H1 (cell line): ENCODE results near the gene COL4A4. TPM values are rescaled to one million over a fixed set of nuclear protein-coding genes. Genes with fewer than 3 reads are reported as not detected.

ENCODE experiments used
- CTCF ChIA-PET: fragments of 300-600 bp; sonication (Branson Sonifier 250); formaldehyde crosslinking; loops from one replicate; lab custom pipeline; 2021; ENCODE audit not compliant: partially characterized antibody; lab: Charles Lee
- POLR2A ChIA-PET: fragments of 300-600 bp; sonication (Branson Sonifier 250); formaldehyde crosslinking; loops from one replicate; lab custom pipeline; 2021; ENCODE audit warnings: inconsistent platforms; ENCODE audit not compliant: partially characterized antibody; lab: Charles Lee
- DNase-seq, 2 experiments: peaks; one replicate each; pipeline versions ENCODE4 v3.0.0 to v3.0.0-alpha.2; 2010 to 2022; ENCODE audit warnings: low spot score in 2 of 2, low read depth in 1 of 2, mixed read lengths in 1 of 2
- FAIRE-seq: peaks from 2 replicates; lab custom pipeline; 2011; peaks lifted over from hg19 to GRCh38; lab: Jason Lieb, UNC
- H2AFZ ChIP-seq: 2 replicates; pipeline ENCODE4 v1.8.1; 2012; ENCODE audit warnings: low read length, inconsistent platforms
- H2AK5ac ChIP-seq: 2 replicates; pipeline ENCODE4 v1.6.1; 2013; ENCODE audit warnings: low read depth, low read length
- H2BK120ac ChIP-seq: replicated peaks from 2 replicates; pipeline ENCODE3; 2013; ENCODE audit warnings: low read depth, low read length, inconsistent platforms
- H2BK12ac ChIP-seq: 2 replicates; pipeline ENCODE4 v1.6.1; 2013; ENCODE audit warnings: low read depth, low read length
- H2BK15ac ChIP-seq: 2 replicates; pipeline ENCODE4 v1.6.1; 2013; ENCODE audit warnings: low read length
- H2BK20ac ChIP-seq: 2 replicates; pipeline ENCODE4 v1.6.1; 2013; ENCODE audit warnings: low read length
- H2BK5ac ChIP-seq: 2 replicates; pipeline ENCODE4 v1.6.1; 2013; ENCODE audit warnings: low read depth, low read length
- H3K14ac ChIP-seq: 2 replicates; pipeline ENCODE4 v1.6.1; 2013; ENCODE audit warnings: inconsistent platforms; ENCODE audit not compliant: insufficient read length
- H3K18ac ChIP-seq: 2 replicates; pipeline ENCODE4 v1.6.1; 2013; ENCODE audit warnings: low read length; ENCODE audit errors: extremely low read depth
- H3K23ac ChIP-seq: 2 replicates; pipeline ENCODE4 v1.6.1; 2013; ENCODE audit warnings: inconsistent platforms; ENCODE audit not compliant: insufficient read length
- H3K23me2 ChIP-seq: 2 replicates; pipeline ENCODE4 v1.6.1; 2013; ENCODE audit warnings: low read depth, low read length
- H3K27ac ChIP-seq: 2 replicates; pipeline ENCODE4 v1.6.1; 2011; ENCODE audit warnings: low read depth, low read length, inconsistent platforms
- H3K27me3 ChIP-seq, 4 experiments: replicated peaks in 1 of 4; 1 replicate in 1 of 4; 2 replicates in 3 of 4; pipeline versions ENCODE4 v1.6.1 to v1.8.1; 2011 to 2013; ENCODE audit warnings: low read length in 3 of 4, mild to moderate bottlenecking in 3 of 4, inconsistent platforms in 2 of 4, mixed read lengths in 2 of 4, moderate library complexity in 1 of 4; ENCODE audit not compliant: control insufficient read depth in 3 of 4, insufficient read depth in 3 of 4; ENCODE audit errors: extremely low read depth in 1 of 4
- H3K36me3 ChIP-seq, 4 experiments: 2 replicates each; pipeline versions ENCODE4 v1.6.1 to v1.8.1; 2011 to 2013; ENCODE audit warnings: mild to moderate bottlenecking in 4 of 4, low read length in 3 of 4, moderate library complexity in 2 of 4, control low read depth in 1 of 4, inconsistent platforms in 1 of 4; ENCODE audit not compliant: insufficient read depth in 4 of 4, control insufficient read depth in 2 of 4
- H3K4ac ChIP-seq: replicated peaks from 2 replicates; pipeline ENCODE3; 2013; ENCODE audit warnings: low read length, low read depth, mixed read lengths, inconsistent platforms; ENCODE audit not compliant: insufficient read length
- H3K4me1 ChIP-seq, 4 experiments: replicated peaks in 1 of 4; 1 replicate in 1 of 4; 2 replicates in 3 of 4; pipeline versions ENCODE4 v1.6.1 to v1.8.1; 2011 to 2013; ENCODE audit warnings: low read length in 3 of 4, inconsistent platforms in 2 of 4, mixed read lengths in 1 of 4; ENCODE audit not compliant: insufficient read depth in 4 of 4, control insufficient read depth in 3 of 4
- H3K4me2 ChIP-seq, 2 experiments: 2 replicates each; pipeline versions ENCODE4 v1.6.1 to v1.8.1; 2011 to 2013; ENCODE audit warnings: low read depth in 2 of 2, low read length in 2 of 2, control low read depth in 1 of 2, inconsistent platforms in 1 of 2, mild to moderate bottlenecking in 1 of 2; ENCODE audit not compliant: insufficient read depth in 1 of 2
- H3K4me3 ChIP-seq, 4 experiments: fragments of 200-600, 300-600 bp in 1 of 4; sonication (generic), shearing (Covaris generic), sonication (Bioruptor Twin) in 1 of 4; 2 replicates each; pipeline versions ENCODE4 v1.5.1 to v1.8.1; 2011 to 2016; ENCODE audit warnings: low read length in 4 of 4, low read depth in 3 of 4, control low read depth in 2 of 4, inconsistent platforms in 2 of 4, mild to moderate bottlenecking in 2 of 4, mixed read lengths in 1 of 4, moderate library complexity in 1 of 4; ENCODE audit not compliant: insufficient read depth in 2 of 4; ENCODE audit errors: extremely low read depth in 1 of 4
- H3K56ac ChIP-seq: replicated peaks from 2 replicates; pipeline ENCODE3; 2013; ENCODE audit warnings: low read depth, mild to moderate bottlenecking, mixed read lengths, low read length, inconsistent platforms; ENCODE audit not compliant: insufficient read length
- H3K79me1 ChIP-seq: 2 replicates; pipeline ENCODE4 v1.6.1; 2013; ENCODE audit warnings: low read depth, low read length, control low read depth
- H3K79me2 ChIP-seq, 2 experiments: 2 replicates each; pipeline versions ENCODE4 v1.6.1 to v1.8.1; 2012 to 2013; ENCODE audit warnings: low read length in 2 of 2, mild to moderate bottlenecking in 2 of 2, inconsistent platforms in 1 of 2; ENCODE audit not compliant: insufficient read depth in 2 of 2, control insufficient read depth in 1 of 2
- H3K9ac ChIP-seq, 4 experiments: replicated peaks in 1 of 4; 1 replicate in 1 of 4; 2 replicates in 3 of 4; pipeline versions ENCODE4 v1.6.1 to v1.8.1; 2011 to 2013; ENCODE audit warnings: low read depth in 3 of 4, low read length in 3 of 4, control low read depth in 2 of 4, mild to moderate bottlenecking in 2 of 4, moderate library complexity in 2 of 4, inconsistent platforms in 1 of 4; ENCODE audit errors: extremely low read depth in 1 of 4
- H3K9me3 ChIP-seq, 2 experiments: 2 replicates each; pipeline versions ENCODE4 v1.6.1 to v1.8.1; 2012 to 2013; ENCODE audit warnings: mild to moderate bottlenecking in 2 of 2, moderate library complexity in 2 of 2, control low read depth in 1 of 2, inconsistent platforms in 1 of 2, low read depth in 1 of 2, low read length in 1 of 2, mixed read lengths in 1 of 2; ENCODE audit not compliant: insufficient read depth in 2 of 2
- H4K20me1 ChIP-seq, 2 experiments: replicated peaks in 1 of 2; 2 replicates each; pipeline versions ENCODE3 to v1.8.1; 2011 to 2013; ENCODE audit warnings: inconsistent platforms in 2 of 2, low read length in 2 of 2, mild to moderate bottlenecking in 1 of 2; ENCODE audit not compliant: insufficient read depth in 2 of 2, control insufficient read depth in 1 of 2
- H4K5ac ChIP-seq: 2 replicates; pipeline ENCODE4 v1.6.1; 2013; ENCODE audit warnings: low read length, low read depth, mixed read lengths, inconsistent platforms; ENCODE audit not compliant: insufficient read length
- H4K8ac ChIP-seq: 2 replicates; pipeline ENCODE4 v1.8.0; 2013; ENCODE audit warnings: mild to moderate bottlenecking, moderate library complexity, low read length, inconsistent platforms; ENCODE audit not compliant: insufficient read depth; ENCODE audit errors: extremely low read depth
- H4K91ac ChIP-seq: replicated peaks from 2 replicates; pipeline ENCODE3; 2013; ENCODE audit warnings: low read length, mixed read lengths, inconsistent platforms; ENCODE audit not compliant: insufficient read length
- CHD1 ChIP-seq: IDR thresholded peaks from 2 replicates; pipeline ENCODE4 v1.6.1; 2012; ENCODE audit warnings: low read depth, low read length, improper control_type of control experiment
- EZH2 ChIP-seq: fragments of 200-600 bp; sonication (generic); IDR thresholded peaks from 2 replicates; pipeline ENCODE4 v1.7.1; 2012; ENCODE audit warnings: low read depth, mild to moderate bottlenecking, moderate library complexity, low read length, inconsistent platforms; ENCODE audit not compliant: severe bottlenecking
- GABPA ChIP-seq: IDR thresholded peaks from 2 replicates; pipeline ENCODE4 v1.6.1; 2011; ENCODE audit warnings: mild to moderate bottlenecking, low read length, moderate library complexity, borderline replicate concordance; ENCODE audit not compliant: insufficient read depth
- MAX ChIP-seq: IDR thresholded peaks from 2 replicates; pipeline ENCODE4 v1.6.1; 2012; ENCODE audit warnings: inconsistent platforms
- PHF8 ChIP-seq: fragments of 200-600 bp; sonication (generic); conservative IDR thresholded peaks from 2 replicates; pipeline ENCODE4 v1.7.1; 2012; ENCODE audit warnings: low read depth, mild to moderate bottlenecking, inconsistent platforms, low read length, moderate library complexity
- WGBS, 2 experiments: shearing (Covaris generic) in 1 of 2; methylation state at CpG; one replicate each; pipeline versions ENCODE4 v1.1.6 to v1.1.7; 2013 to 2015; ENCODE audit warnings: low lambda C conversion rate in 2 of 2, mixed read lengths in 2 of 2, inconsistent platforms in 1 of 2, low coverage in 1 of 2, missing lambda C conversion rate in 1 of 2; ENCODE audit not compliant: insufficient replicate concordance in 2 of 2, insufficient coverage in 1 of 2, insufficient read length in 1 of 2; ENCODE audit errors: extremely low coverage in 1 of 2, missing lambda C conversion rate in 1 of 2; 5-methylcytosine and 5-hydroxymethylcytosine counted together
- polyA plus RNA-seq, 7 experiments: library from polyadenylated mRNA; depleted of rRNA in 3 of 7; stranded (reverse) in 5 of 7; unstranded in 2 of 7; fragments of >200 nt in 5 of 7; fragments of 200-250 nt in 2 of 7; gene quantifications; 1 replicate in 5 of 7; 2 replicates in 1 of 7; 4 replicates in 1 of 7; pipeline versions ENCODE4 v1.2.1 to v1.2.3, GENCODE V29; 2011 to 2013; ENCODE audit warnings: missing spikeins in 2 of 7, mixed read lengths in 2 of 7
- total RNA-seq: library from RNA; stranded (reverse); fragmentation: NEBNext Ultra II Directional; extraction: Animal tissue kit (Norgen Biotek cat#: 25700); gene quantifications from 2 replicates; pipeline ENCODE4 v1.2.1, GENCODE V29; 2021

Gene COL4A4
- total and polyA plus RNA-seq, 2 of the 8 experiments (the other 6 are each of a cell fraction or from before 2014, with no cell fraction given) = 0.33 to 1.7 TPM

DNA sequence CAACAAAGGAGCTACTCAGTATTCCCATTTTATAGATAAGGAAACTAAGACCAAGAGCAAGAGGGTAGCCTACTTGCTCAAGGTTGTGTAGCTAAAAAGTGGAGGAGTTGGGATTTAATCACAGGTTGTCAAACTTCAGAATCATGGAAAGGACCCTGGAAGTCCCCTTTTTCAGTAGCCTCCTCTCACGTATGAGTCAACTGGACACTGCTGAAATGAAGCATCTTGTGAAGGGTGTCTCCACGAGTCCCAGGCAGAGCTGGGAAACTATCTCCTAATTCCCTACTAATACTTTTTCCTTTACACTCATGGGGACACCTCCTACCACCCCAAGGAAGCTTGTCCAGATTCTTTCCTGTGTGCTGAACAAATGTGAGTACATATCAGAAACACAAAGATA lies 172.3 kb downstream of the COL4A4 start:
- no peak overlapping the region for H3K4me3 ChIP-seq
- H3K79me1 ChIP-seq = no peaks in the 10 kb centered on the region
- H2BK12ac ChIP-seq = no peak overlapping the region
- no peak overlapping the region for H3K4me2 ChIP-seq
- no peak overlapping the region for H2BK5ac ChIP-seq
- no peak overlapping the region for H4K5ac ChIP-seq
- no peaks in the 10 kb centered on the region for H3K27me3 ChIP-seq
- no peak overlapping the region for H3K14ac ChIP-seq
- DNase-seq = no peak
- no peak overlapping the region for H2BK20ac ChIP-seq
- no peak for TF ChIP-seq GABPA
- no peak for TF ChIP-seq PHF8
- no peak for TF ChIP-seq EZH2
- no peak for TF ChIP-seq CHD1
- no peak for TF ChIP-seq MAX
- TF ChIP-seq, all 59 proteins: peak for 0
- FAIRE-seq = no peak
- Histone ChIP-seq H2AFZ (no peak overlapping the region), H4K20me1 (peaks cover 0 to 2% of the 10 kb centered on the region in 2 experiments), H3K79me2 (no peaks in the 10 kb centered on the region; a peak in 1 of 4 replicates), H2BK120ac (no peak overlapping the region), H2BK15ac (no peak overlapping the region), H4K91ac (no peak overlapping the region), H3K9ac (no peak overlapping the region), H2AK5ac (no peak overlapping the region), H3K4ac (no peak overlapping the region), H3K9me3 (no peaks in the 10 kb centered on the region), H4K8ac (no peak overlapping the region), H3K36me3 (no peaks in the 10 kb centered on the region; a peak in 2 of 8 replicates), H3K23ac (no peak overlapping the region), H3K23me2 (no peaks in the 10 kb centered on the region), H3K27ac (no peak overlapping the region), H3K18ac (no peak overlapping the region), H3K4me1 (no peaks in the 10 kb centered on the region), H3K56ac (no peak overlapping the region)
- WGBS, 2 experiments = 87% methylated on average over 2 of the region's 2 CpGs; no CpG with 5 or more reads in 1 of the 2 experiments
- ChIA-PET CTCF (interaction anchor here (0.9 to 1.7 kb wide), 4 partner anchors 9 to 1320 kb away, joined by 3 read pairs; no protein-coding TSS in a partner anchor), POLR2A (no interaction called here)
